HepG2 (cell line): ENCODE results near the gene FGF19. TPM values are rescaled to one million over a fixed set of nuclear protein-coding genes. Genes with fewer than 3 reads are reported as not detected.

ENCODE experiments used
- DMAP1 ChIP-seq: IDR thresholded peaks from 2 replicates; pipeline ENCODE4 v1.6.1; 2016
- ETV5 ChIP-seq: IDR thresholded peaks from 2 replicates; pipeline ENCODE4 v1.6.1; 2018; ENCODE audit warnings: missing biosample characterization, missing genetic modification reagents, inconsistent platforms, borderline replicate concordance
- GATAD2A ChIP-seq: IDR thresholded peaks from 2 replicates; pipeline ENCODE4 v1.6.1; 2016
- HDAC1 ChIP-seq: sonication (generic); formaldehyde crosslinking; IDR thresholded peaks from 2 replicates; pipeline ENCODE4 v1.5.1; 2020; ENCODE audit warnings: mild to moderate bottlenecking, missing genetic modification reagents
- HOXA5 ChIP-seq: sonication (generic); formaldehyde crosslinking; IDR thresholded peaks from 2 replicates; pipeline ENCODE4 v1.4.0; 2020; ENCODE audit warnings: missing genetic modification reagents
- MAZ ChIP-seq, 2 experiments: sonication (generic) in 1 of 2; formaldehyde crosslinking in 1 of 2; IDR thresholded peaks; 2 replicates each; pipeline versions ENCODE4 v1.5.0 to v1.6.1; 2012 to 2020; ENCODE audit warnings: low read depth in 2 of 2, mild to moderate bottlenecking in 2 of 2, borderline replicate concordance in 1 of 2, improper control_type of control experiment in 1 of 2, low read length in 1 of 2, missing genetic modification reagents in 1 of 2, moderate library complexity in 1 of 2
- MEF2D ChIP-seq: sonication (generic); formaldehyde crosslinking; IDR thresholded peaks from 2 replicates; pipeline ENCODE4 v1.5.1; 2020; ENCODE audit warnings: mild to moderate bottlenecking, missing genetic modification reagents
- NONO ChIP-seq, 2 experiments: fragments of 450-650 bp in 1 of 2; sonication (generic) in 1 of 2; formaldehyde crosslinking in 1 of 2; IDR thresholded peaks in 1 of 2; conservative IDR thresholded peaks in 1 of 2; 2 replicates each; pipeline versions ENCODE4 v1.6.1 to v1.8.0; 2017 to 2022; ENCODE audit warnings: mild to moderate bottlenecking in 1 of 2, missing genetic modification reagents in 1 of 2, moderate library complexity in 1 of 2
- NRL ChIP-seq: sonication (generic); formaldehyde crosslinking; IDR thresholded peaks from 2 replicates; pipeline ENCODE4 v1.5.0; 2020; ENCODE audit warnings: missing genetic modification reagents, mild to moderate bottlenecking, moderate library complexity, borderline replicate concordance
- TEAD3 ChIP-seq: optimal IDR thresholded peaks from 2 replicates; pipeline ENCODE3; 2016; ENCODE audit warnings: borderline replicate concordance
- ZNF264 ChIP-seq: sonication (generic); formaldehyde crosslinking; IDR thresholded peaks from 2 replicates; pipeline ENCODE4 v1.4.0; 2020; ENCODE audit warnings: missing genetic modification reagents
- ZNF777 ChIP-seq: sonication (generic); formaldehyde crosslinking; IDR thresholded peaks from 2 replicates; pipeline ENCODE4 v1.4.0; 2020; ENCODE audit warnings: missing genetic modification reagents
- ZXDC ChIP-seq: sonication (generic); formaldehyde crosslinking; IDR thresholded peaks from 2 replicates; pipeline ENCODE4 v1.5.0; 2020; ENCODE audit warnings: mild to moderate bottlenecking, missing genetic modification reagents
- polyA plus RNA-seq, 8 experiments: library from polyadenylated mRNA; depleted of rRNA in 3 of 8; stranded (reverse) in 7 of 8; unstranded in 1 of 8; fragments of >200 nt; fragmentation: Illumina TruSeq in 4 of 8; extraction: Trizol in 4 of 8; gene quantifications; 2 replicates each; pipeline versions ENCODE4 v1.2.1 to v1.2.3, GENCODE V29; 2011 to 2016; ENCODE audit warnings: low read depth in 4 of 8, missing spikeins in 1 of 8, mixed read lengths in 1 of 8; ENCODE audit not compliant: insufficient read depth in 1 of 8
- total RNA-seq, 5 experiments: library from RNA; depleted of rRNA; stranded (reverse); fragments of >200 nt; fragmentation: Illumina TruSeq; extraction: Trizol; gene quantifications; 2 replicates each; pipeline ENCODE4 v1.2.3, GENCODE V29; 2016; ENCODE audit warnings: low read depth in 1 of 5
- TF ChIP-seq, protein P1 (sequence below): sonication (generic); formaldehyde crosslinking; IDR thresholded peaks from 2 replicates; pipeline ENCODE4 v1.4.0; 2020; ENCODE audit warnings: missing genetic modification reagents, borderline replicate concordance
- TF ChIP-seq, protein P2 (sequence below): sonication (generic); formaldehyde crosslinking; IDR thresholded peaks from 2 replicates; pipeline ENCODE4 v1.4.0; 2020; ENCODE audit warnings: missing genetic modification reagents, mild to moderate bottlenecking, borderline replicate concordance
- TF ChIP-seq, protein P3 (sequence below): sonication (generic); formaldehyde crosslinking; IDR thresholded peaks from 2 replicates; pipeline ENCODE4 v1.4.0; 2020; ENCODE audit warnings: mild to moderate bottlenecking, missing genetic modification reagents

The FGF19 gene
- total and polyA plus RNA-seq, 2 of the 13 experiments (the other 11 are each of a cell fraction or from before 2014, with no cell fraction given) = 0.07 TPM; not detected in 1

DNA sequence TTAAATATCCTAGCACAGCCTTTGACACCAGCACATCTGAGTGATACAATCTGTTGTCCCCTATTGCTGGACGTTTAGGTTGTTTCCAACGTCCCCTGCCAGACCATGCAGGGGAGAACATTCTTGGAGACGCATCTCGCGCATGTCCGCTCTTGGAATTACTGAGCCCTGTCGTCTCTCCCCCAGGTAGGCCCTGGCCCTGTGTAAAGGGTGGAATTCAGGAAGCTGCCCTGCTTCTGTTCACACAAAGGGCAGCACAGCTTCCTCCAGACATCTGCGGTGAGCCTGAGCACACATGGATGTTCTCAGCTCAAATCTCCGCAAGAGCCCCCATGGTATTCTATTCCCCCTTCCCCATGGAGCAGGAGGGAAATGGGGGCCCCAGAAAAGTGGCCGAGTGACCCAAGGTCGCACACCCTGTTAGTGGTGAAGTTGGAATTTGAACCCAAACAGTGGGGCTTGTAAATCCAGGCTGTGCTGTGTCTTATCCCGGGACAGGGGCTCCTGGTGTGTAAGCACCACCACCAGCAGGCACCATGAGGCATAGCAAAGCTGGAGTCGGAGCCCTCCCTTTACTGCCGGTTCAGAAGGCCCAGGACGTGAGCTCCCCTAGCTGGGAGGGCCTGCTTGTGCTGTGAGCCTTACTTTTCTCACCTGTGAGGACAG lies 5.0 kb upstream of the FGF19 start (continued):
- TF ChIP-seq TEAD3 (CRISPR knock-in tag) (peak; percentile 83), HOXA5 (CRISPR knock-in tag) (no peak), NONO (IDR thresholded peaks at IDR 0.05) (no peak), NONO (CRISPR knock-in tag; conservative IDR thresholded peaks at IDR 0.05) (0 out of 2 replicates have a peak, but pooled peaks have one; percentile 37), HDAC1 (peak; percentile 45; the same call in 1 of the 2 replicates), ZNF264 (CRISPR knock-in tag) (0 out of 2 replicates have a peak, but pooled peaks have one; percentile 38), ZXDC (peak; percentile 55; the same call in 1 of the 2 replicates), MAZ (IDR thresholded peaks at IDR 0.05; ENCODE audit: borderline replicate concordance, low read depth, low read length) (no peak), MAZ (CRISPR knock-in tag; IDR thresholded peaks at IDR 0.05; ENCODE audit: low read depth) (peak; percentile 63; the same call in 1 of the 2 replicates), ZNF777 (CRISPR knock-in tag) (peak; percentile 32; the same call in 1 of the 2 replicates), DMAP1 (CRISPR knock-in tag) (0 out of 2 replicates have a peak, but pooled peaks have one; percentile 45), NRL (CRISPR knock-in tag) (peak; percentile 76; the same call in 1 of the 2 replicates), GATAD2A (CRISPR knock-in tag) (peak; percentile 72), ETV5 (CRISPR knock-in tag) (peak; percentile 23; the same call in 1 of the 2 replicates), MEF2D (CRISPR knock-in tag) (0 out of 2 replicates have a peak, but pooled peaks have one; percentile 32)
- TF ChIP-seq, protein P1, sequence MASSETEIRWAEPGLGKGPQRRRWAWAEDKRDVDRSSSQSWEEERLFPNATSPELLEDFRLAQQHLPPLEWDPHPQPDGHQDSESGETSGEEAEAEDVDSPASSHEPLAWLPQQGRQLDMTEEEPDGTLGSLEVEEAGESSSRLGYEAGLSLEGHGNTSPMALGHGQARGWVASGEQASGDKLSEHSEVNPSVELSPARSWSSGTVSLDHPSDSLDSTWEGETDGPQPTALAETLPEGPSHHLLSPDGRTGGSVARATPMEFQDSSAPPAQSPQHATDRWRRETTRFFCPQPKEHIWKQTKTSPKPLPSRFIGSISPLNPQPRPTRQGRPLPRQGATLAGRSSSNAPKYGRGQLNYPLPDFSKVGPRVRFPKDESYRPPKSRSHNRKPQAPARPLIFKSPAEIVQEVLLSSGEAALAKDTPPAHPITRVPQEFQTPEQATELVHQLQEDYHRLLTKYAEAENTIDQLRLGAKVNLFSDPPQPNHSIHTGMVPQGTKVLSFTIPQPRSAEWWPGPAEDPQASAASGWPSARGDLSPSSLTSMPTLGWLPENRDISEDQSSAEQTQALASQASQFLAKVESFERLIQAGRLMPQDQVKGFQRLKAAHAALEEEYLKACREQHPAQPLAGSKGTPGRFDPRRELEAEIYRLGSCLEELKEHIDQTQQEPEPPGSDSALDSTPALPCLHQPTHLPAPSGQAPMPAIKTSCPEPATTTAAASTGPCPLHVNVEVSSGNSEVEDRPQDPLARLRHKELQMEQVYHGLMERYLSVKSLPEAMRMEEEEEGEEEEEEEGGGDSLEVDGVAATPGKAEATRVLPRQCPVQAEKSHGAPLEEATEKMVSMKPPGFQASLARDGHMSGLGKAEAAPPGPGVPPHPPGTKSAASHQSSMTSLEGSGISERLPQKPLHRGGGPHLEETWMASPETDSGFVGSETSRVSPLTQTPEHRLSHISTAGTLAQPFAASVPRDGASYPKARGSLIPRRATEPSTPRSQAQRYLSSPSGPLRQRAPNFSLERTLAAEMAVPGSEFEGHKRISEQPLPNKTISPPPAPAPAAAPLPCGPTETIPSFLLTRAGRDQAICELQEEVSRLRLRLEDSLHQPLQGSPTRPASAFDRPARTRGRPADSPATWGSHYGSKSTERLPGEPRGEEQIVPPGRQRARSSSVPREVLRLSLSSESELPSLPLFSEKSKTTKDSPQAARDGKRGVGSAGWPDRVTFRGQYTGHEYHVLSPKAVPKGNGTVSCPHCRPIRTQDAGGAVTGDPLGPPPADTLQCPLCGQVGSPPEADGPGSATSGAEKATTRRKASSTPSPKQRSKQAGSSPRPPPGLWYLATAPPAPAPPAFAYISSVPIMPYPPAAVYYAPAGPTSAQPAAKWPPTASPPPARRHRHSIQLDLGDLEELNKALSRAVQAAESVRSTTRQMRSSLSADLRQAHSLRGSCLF = no peak
- TF ChIP-seq, protein P2, sequence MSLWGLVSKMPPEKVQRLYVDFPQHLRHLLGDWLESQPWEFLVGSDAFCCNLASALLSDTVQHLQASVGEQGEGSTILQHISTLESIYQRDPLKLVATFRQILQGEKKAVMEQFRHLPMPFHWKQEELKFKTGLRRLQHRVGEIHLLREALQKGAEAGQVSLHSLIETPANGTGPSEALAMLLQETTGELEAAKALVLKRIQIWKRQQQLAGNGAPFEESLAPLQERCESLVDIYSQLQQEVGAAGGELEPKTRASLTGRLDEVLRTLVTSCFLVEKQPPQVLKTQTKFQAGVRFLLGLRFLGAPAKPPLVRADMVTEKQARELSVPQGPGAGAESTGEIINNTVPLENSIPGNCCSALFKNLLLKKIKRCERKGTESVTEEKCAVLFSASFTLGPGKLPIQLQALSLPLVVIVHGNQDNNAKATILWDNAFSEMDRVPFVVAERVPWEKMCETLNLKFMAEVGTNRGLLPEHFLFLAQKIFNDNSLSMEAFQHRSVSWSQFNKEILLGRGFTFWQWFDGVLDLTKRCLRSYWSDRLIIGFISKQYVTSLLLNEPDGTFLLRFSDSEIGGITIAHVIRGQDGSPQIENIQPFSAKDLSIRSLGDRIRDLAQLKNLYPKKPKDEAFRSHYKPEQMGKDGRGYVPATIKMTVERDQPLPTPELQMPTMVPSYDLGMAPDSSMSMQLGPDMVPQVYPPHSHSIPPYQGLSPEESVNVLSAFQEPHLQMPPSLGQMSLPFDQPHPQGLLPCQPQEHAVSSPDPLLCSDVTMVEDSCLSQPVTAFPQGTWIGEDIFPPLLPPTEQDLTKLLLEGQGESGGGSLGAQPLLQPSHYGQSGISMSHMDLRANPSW (CRISPR knock-in tag) = no peak
- TF ChIP-seq, protein P3, sequence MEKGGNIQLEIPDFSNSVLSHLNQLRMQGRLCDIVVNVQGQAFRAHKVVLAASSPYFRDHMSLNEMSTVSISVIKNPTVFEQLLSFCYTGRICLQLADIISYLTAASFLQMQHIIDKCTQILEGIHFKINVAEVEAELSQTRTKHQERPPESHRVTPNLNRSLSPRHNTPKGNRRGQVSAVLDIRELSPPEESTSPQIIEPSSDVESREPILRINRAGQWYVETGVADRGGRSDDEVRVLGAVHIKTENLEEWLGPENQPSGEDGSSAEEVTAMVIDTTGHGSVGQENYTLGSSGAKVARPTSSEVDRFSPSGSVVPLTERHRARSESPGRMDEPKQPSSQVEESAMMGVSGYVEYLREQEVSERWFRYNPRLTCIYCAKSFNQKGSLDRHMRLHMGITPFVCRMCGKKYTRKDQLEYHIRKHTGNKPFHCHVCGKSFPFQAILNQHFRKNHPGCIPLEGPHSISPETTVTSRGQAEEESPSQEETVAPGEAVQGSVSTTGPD (CRISPR knock-in tag) = no peak
